IPS-18c (cell line): ENCODE data around the gene MRPL19.

Source experiments
- H3K4me3 ChIP-seq: 2 replicates; pipeline ENCODE4 v1.7.0; 2013; ENCODE audit warnings: low read depth, mild to moderate bottlenecking, low read length, moderate library complexity; ENCODE audit not compliant: insufficient read depth
- H3K9me3 ChIP-seq: one replicate; pipeline ENCODE4 v1.6.1; 2013; ENCODE audit warnings: mild to moderate bottlenecking, low read length, moderate library complexity; ENCODE audit not compliant: control insufficient read depth, insufficient read depth

Gene MRPL19

GRCh38 chr2:75646583-75647425, at the start of gene MRPL19:
MRPL19 (plus strand) TSS chr2:75646783; CDS start chr2:75646808, 25 bp downstream.
- Histone ChIP-seq H3K9me3 (no peaks in the 10 kb centered on the region), H3K4me3 (peak within 1 kb of the TSS; percentile 98)

- H3K4me3 ChIP-seq: no peak overlapping the region
- no peaks in the 10 kb centered on the region for H3K9me3 ChIP-seq
Observed at GRCh38 chr2:75596784-75597183, 49.8 kb upstream of the MRPL19 start.

- H3K4me3 ChIP-seq: no peak overlapping the region
- no peaks in the 10 kb centered on the region for H3K9me3 ChIP-seq
Observed at GRCh38 chr2:75597949-75598348, 48.6 kb upstream of the MRPL19 start.

GRCh38 chr2:75598589-75599155, 47.9 kb upstream of the MRPL19 start:
- Histone ChIP-seq H3K4me3 (no peak overlapping the region), H3K9me3 (no peaks in the 10 kb centered on the region)

- H3K9me3 ChIP-seq: no peaks in the 10 kb centered on the region
- no peak overlapping the region for H3K4me3 ChIP-seq
Observed at GRCh38 chr2:75600461-75601011, 46.0 kb upstream of the MRPL19 start.

GRCh38 chr2:75602724-75603342, 43.8 kb upstream of the MRPL19 start:
- H3K9me3 ChIP-seq: no peaks in the 10 kb centered on the region
- H3K4me3 ChIP-seq: no peak overlapping the region

GRCh38 chr2:75603477-75603876, 43.1 kb upstream of the MRPL19 start:
- Histone ChIP-seq H3K9me3 (no peaks in the 10 kb centered on the region), H3K4me3 (no peak overlapping the region)

- H3K4me3 ChIP-seq: no peak overlapping the region
- no peaks in the 10 kb centered on the region for H3K9me3 ChIP-seq
Observed at GRCh38 chr2:75604484-75604883, 42.1 kb upstream of the MRPL19 start.

- Histone ChIP-seq H3K9me3 (no peaks in the 10 kb centered on the region), H3K4me3 (no peak overlapping the region)
Observed at GRCh38 chr2:75605770-75606529, 40.6 kb upstream of the MRPL19 start.

- H3K4me3 ChIP-seq: no peak overlapping the region
- no peaks in the 10 kb centered on the region for H3K9me3 ChIP-seq
Observed at GRCh38 chr2:75606761-75607399, 39.7 kb upstream of the MRPL19 start.

GRCh38 chr2:75607400-75607798, 39.2 kb upstream of the MRPL19 start:
- Histone ChIP-seq H3K4me3 (no peak overlapping the region), H3K9me3 (no peaks in the 10 kb centered on the region)

- no peak overlapping the region for H3K4me3 ChIP-seq
- no peaks in the 10 kb centered on the region for H3K9me3 ChIP-seq
Observed at GRCh38 chr2:75607988-75608683, 38.4 kb upstream of the MRPL19 start.

- Histone ChIP-seq H3K4me3 (peak overlapping the region; percentile 37; the same call in 1 of the 2 replicates), H3K9me3 (no peaks in the 10 kb centered on the region)
Observed at GRCh38 chr2:75608684-75609333, 37.8 kb upstream of the MRPL19 start.

GRCh38 chr2:75609334-75609689, 37.3 kb upstream of the MRPL19 start:
- no peak overlapping the region for H3K4me3 ChIP-seq

GRCh38 chr2:75609937-75610508, 36.6 kb upstream of the MRPL19 start:
- Histone ChIP-seq H3K4me3 (no peak overlapping the region), H3K9me3 (no peaks in the 10 kb centered on the region)

More at GRCh38 chr2:75609334-75609689, 37.3 kb upstream of the MRPL19 start:
- H3K9me3 ChIP-seq: no peaks in the 10 kb centered on the region

GRCh38 chr2:75610671-75611070, 35.9 kb upstream of the MRPL19 start:
- no peaks in the 10 kb centered on the region for H3K9me3 ChIP-seq
- H3K4me3 ChIP-seq: no peak overlapping the region
